Endometrial microvascular endothelial cells (primary cell): ENCODE results near the gene GRK3. TPM values are rescaled to one million over a fixed set of nuclear protein-coding genes. Genes with fewer than 3 reads are reported as not detected.
"Not testable (repeated sequence)": the region's sequence is repeated elsewhere in the genome, so short reads cannot be mapped to it uniquely, and the experiment has no call there.

ENCODE experiments used
- in situ Hi-C: cut with HindIII; loops from 2 replicates; pipeline ENCODE4 v1.10.0; 2017; ENCODE audit warnings: low sequenced_read_pairs, low pct_unique_long_range_greater_than_20kb; ENCODE audit errors: inconsistent ontology term
- total RNA-seq: library from RNA; depleted of rRNA; stranded (reverse); fragments of >200 nt; gene quantifications from one replicate; pipeline ENCODE4 v1.2.3, GENCODE V29; 2015; ENCODE audit errors: inconsistent ontology term

GRK3 gene
- 0.46 TPM for total RNA-seq

DNA sequence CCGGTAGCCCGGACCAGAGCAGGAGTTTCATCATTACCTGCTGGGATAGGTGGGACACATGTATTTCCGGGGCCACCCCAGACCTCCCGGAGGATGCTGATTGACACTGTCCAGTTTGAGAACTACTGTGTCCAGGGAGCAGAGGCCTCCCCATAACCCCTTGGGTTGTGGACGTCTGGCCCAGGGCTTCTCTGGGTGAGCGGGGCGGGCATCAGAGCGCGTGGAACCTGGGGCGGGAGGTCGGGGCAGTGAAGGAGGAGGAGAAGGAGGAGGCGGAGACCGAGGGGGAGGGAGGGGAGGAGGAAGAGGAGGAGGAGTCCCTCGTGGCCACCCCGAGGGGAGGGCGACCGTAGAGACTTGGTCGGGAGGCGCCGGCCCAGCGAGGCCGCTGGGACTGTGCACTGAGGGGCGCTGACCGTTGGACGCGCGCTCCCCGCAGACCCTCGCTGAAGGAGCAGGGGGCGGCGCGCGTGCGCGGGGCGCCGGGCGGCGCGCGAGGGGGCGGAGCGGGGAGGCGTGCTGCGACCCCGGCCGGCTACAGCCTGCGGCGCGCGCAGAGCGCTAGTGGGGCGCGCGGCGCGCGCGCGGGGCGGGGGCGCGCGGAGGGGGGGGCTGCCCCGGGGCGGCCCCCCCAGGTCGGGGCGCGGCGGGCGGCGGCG lies at the start of gene GRK3:
Gene GRK3, plus strand, starts transcription at position 356 of the 659 bp plus-strand sequence. CDS start 366 bp downstream, outside the sequence.
- in situ Hi-C loops = no loop called here

DNA sequence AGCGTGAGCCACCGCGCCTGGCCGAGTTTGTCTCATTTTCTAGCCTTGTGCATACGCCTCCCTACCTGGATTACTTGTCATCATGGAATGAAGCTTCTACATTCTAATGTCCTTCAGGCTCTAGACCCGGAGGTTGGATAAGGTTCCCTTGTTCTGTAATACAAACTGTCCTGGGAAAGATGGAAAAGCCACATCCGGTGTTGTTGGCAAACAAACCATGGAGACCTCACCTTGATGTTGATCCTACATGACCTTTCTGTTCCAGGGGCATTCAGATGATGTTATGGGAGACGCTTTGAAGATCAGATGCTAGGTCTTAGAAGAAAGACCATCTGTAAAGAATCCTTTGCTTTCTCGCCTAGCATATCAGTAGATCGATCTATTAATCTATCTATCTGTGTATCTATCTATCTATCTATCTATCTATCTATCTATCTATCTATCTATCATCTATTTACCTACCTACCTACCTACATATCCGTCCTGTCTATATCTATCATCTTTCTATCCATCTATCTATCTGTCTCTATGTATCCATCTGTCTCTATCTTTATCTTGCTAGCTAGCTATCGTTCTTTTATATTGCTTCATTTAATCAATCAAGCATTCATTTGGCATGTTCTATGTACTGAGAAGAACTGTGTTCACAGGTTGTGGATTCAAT lies 46.3 kb upstream of the GRK3 start:
- in situ Hi-C loops = no loop called here

DNA sequence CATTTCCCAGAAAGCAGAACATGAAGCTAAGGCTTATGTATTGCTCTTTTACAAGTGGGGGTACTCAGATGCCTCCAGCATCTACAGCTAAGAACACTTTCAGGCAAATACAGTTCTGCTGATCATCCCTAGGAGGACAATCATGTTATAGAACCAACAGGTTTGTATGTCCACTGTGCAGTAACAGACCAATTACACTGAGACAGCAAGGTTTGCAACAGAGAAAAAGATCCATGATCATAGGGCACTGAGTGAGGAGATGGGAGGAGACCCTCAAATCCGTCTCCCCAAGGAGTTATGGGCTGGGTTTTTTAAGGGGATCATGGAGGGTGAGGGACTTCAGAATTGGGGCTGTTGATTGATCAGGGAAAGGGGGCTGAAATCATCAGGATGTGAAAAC lies 39.1 kb upstream of the GRK3 start:
- in situ Hi-C loops = no loop called here

DNA sequence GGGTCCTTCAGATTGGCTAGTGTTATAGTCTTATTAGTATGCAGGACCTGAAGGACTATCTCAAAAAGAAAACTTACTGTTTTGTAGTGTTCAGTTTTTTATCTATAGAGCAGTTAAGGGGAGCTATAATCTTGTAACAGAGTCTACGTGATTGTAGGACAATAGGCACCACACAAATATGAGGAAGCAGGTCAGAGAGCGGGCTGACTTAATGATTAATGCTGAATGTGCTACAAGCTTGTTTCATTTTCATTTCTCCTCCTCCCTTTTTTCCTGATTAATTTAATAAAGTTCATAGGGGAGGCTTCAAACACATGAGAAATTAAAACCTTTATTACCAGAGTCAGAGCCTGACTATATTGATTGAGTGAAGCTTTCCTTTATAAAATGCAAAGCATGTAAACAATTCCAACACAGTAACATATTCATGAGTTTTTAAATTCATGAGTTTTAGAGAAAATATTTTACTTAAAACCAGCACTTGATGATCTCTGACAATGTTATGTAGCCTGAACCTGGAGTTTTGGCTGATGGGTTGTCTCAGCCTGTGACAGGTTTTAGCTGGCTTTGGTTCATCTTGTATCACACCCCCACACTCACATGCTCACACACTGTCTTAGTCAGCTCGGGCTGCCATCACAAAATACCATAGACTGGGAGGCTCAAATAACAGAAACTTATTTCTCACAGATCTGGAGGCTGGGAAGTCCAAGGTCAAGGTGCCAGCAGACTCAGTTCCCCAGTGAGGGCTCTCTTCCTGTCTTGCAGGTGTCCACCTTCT lies 38.5 kb upstream of the GRK3 start:
- in situ Hi-C loops = not testable (repeated sequence)

DNA sequence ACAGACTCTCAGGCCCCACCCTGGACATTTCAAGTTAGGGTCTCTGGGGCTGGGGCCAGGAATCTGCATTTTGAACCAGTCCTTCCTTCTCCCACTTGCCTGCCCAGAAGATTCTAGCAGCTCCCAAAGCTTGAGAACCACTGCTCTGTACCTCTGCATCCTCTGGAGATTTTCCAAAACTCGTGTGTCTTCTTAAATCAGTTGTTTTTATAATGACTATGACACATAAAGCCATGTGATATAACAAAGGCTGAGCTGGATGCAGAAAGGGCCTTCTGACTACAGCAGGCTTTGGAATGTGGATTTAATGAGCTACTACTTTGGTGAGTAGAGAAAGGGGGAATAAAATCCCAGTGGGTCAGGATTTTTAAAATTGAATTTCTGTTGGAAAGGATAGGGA lies 37.5 kb upstream of the GRK3 start:
- in situ Hi-C loops = not testable (repeated sequence)

DNA sequence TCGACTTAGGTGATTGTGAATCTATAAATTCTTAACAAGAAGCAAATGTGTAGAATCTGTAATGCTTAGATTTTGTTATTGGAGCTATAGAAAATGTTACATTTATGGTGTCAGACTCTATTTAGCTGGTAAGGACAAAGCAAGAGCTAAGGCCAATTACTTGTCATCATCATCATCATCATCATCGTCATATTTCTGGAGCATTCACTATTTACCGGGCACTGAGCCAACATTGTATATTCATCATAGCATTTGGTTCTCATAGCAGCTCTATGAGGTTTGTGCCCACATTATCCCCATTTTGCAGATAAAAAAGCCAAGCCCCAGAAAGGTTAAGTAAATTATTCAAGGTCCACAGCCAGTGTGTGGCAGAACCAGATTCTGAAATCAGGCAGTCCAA lies 36.4 kb upstream of the GRK3 start:
- in situ Hi-C loops = not testable (repeated sequence)

DNA sequence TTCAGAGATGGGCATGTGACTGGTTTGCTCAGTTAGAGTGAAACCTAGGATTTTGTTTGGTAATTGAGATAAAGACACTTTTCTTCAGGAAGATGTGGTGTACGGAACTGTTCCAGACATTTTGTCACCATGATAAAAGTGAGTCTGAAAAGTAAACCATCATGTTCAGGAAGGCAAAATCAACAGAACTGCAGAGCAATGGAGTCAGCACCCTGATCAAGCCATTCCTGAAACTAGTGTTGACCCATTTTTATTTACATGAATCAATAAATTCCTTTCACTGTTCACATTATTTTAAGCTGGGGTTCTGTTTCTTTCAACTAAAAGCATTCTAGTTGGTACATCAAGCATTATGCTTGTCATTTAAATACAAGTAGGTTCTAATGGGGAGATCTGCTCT lies 35.4 kb upstream of the GRK3 start:
- in situ Hi-C loops = not testable (repeated sequence)

DNA sequence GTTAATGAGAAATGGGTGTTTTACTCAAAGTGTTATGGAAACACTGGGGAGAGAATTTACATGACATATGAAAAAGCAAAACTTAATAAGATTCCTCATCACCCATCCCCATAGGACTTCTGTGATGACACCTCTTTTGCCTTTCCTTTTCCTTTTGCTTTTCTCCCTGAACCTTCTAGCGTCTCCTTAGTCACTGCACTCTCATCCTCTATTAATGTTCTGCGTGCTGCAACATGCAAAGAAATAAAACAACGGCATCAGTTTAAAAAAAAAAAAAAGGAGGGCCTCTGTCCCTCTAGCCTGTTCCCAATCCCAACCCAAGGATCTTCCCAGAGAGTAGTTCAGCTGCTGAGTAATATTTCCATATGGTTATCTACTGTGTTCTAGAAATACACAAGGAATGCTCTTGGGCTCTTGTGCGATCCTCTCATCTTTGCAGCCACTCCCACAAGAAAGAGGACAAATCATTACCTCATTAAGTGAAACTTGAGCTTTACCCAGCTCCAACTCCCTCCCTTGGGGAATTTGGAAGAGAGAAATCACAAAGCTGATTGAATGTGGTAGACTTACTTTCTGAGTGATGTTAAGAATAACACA lies 34.8 kb upstream of the GRK3 start:
- in situ Hi-C loops = not testable (repeated sequence)

DNA sequence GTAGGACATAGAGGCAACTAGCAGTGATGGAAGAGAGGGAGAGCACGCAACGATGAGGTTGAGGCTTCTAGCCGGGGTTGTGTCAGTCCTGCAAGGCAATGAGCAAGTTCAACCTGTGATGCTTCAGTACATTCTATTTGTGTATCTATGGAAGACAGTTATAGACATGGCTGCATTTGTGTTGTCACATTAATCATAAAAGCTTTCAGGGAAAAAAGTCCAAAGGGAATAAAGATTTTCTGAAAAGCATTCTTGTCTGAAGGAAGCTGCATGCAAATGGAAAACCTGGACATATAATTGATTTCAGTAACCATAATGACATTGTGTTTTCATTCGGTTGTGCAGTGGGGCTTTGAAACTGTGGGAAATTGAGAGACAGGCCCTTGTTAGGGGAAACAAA lies 32.8 kb upstream of the GRK3 start:
- in situ Hi-C loops = not testable (repeated sequence)

DNA sequence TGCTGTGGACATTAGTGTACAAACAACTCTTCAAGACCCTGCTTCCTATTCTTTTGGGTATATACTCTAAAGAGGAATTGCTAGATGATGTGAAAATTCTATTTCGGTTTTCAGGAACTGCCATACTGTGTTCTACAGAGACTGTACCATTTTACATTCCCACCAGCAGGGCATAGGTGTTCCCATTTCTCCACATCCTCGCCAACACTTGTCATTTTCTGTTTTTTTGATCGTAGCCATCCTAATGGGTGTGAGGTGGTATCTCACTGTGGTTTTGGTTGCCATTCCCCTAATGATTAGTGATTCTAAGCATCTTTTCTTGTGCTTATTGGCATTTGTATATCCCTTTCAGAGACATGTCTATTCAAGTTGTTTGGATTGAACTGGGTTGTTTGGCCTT lies 29.8 kb upstream of the GRK3 start:
- in situ Hi-C loops = no loop called here

DNA sequence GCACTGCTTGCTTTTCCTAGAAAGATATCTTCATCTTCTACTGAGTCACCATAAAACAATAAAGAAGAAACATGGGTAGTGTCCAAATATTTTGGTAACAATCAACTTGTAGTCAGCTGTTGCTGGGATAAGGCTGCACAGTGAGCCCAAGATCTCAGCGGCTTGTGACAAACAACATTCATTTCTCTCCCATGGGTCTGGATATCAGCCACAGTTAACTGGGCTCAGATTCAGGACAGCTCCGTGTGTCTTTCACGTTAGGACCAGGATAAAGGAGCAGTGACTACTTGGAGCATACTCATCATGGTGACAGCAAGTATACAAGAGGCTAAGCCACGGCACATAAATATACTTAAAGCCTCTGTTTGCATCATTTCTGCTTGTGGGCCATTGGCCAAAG lies 27.9 kb upstream of the GRK3 start:
- in situ Hi-C loops = no loop called here

DNA sequence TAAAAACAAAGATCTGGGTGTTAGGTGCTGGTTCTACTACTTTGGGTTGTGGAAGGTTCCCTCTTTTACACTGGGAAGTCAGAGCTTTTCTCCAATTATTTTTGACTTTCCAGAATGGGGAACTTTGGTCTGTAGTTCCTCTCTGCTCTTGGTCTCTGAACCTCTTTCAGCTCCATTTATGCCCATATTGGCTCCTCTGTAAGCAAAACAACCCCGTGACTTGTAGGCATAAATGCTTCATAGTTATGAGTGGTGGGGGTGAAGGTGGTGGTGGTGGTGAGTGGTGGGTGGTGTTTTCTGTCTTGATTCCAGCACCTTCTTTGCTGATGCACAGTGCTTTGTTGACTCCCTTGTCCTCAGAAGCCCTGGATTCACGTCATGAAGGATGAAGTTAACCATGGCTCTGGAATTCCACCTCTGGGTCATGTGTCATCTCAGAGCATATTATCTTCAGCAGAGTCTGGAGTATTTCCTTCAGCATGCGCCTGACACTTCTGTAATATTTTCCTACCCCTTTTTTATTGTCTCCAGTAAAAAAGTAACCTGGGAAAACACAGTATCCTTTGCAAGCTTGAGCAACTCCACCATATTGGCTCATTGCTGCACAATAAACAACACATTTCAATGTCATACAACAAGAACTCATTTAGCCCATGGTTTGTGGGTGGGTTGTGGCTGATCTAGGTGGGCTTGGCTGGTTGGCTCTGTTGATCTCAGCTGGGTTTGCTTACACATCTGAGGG lies 24.1 kb upstream of the GRK3 start:
- in situ Hi-C loops = no loop called here

DNA sequence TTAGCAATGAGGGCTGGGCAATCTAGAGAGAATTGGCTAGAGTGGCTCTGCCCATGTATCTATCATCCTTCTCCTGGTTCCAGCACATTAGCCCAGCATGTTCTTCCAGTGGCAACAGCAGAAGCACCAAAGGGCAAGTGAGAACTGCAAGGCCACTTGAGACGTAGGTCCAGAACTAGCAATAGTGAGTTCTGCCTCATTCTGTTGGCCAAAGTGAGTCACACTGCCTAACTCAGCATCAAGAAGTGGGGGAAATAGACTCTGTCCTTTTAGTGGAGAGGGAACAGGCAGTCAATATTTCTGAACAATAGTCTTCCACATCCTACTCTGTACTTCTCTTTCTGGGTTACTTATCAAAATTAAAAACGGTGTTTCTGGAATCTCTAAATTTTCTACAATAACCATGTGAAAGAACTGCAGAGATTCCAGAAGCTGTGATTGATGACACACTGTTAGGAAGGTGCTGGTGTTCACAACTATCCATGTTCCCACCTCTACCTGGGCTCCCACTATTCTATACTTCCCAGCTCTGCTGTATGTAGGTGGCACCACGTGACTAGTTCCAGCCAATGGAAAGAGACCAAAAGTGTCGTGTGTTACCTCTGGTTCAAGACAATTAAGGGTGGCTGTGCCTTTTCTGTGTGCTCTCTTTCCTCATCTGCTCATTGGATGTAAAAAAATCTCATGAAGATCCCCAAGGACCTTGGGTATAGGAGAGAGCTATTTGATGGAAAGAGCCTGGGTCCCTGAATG lies 23.4 kb upstream of the GRK3 start:
- in situ Hi-C loops = no loop called here

DNA sequence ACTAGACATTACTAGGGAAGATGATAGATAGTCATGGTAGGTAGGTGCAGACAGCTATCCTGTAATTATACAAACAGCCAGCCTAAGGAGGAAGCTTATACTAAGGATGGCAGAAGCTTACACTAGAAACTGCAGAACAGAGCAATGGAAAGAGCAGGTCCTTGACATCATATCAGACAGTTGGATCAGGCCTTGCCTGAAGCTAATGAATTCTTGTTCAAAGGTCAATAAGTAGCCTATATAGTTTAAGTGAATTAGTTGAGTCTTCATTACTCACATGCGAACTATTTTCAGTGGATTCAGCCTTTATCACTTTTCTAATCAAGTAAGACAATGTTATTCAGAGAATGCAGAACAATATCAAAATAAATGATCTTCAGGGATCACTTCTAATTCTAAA lies 22.3 kb upstream of the GRK3 start:
- in situ Hi-C loops = no loop called here

DNA sequence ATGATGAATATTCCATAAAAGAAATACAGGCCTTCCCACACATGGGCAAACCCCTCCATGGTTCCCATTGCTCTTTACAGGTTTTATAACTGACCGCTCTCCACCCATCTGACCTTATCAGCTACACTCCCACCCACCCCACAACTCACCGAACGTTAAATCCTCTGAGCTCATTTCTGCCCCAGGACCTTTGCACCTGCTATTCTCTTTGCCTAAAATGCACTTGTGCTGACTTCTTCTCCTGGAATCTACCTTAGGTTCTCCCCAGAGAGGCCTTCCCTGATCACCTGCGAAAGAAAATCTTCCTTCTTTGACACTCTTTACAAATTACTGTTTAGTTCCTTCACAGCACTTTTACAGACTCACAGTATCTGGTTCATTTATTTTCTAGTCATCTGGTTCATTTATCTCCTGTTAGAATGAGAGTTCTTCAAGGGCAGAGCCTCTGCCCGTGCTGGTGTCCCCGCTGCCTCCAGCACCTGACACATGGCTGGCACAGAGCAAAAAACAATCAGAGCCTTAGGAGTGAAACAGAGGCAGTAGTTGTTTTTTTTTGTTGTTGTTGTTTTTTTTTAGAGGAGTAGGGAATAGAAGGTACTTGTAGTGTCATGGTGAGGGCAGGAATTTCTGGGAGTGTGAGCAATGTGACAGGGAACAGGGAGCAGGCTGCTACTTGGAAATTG lies 21.6 kb upstream of the GRK3 start:
- in situ Hi-C loops = no loop called here

DNA sequence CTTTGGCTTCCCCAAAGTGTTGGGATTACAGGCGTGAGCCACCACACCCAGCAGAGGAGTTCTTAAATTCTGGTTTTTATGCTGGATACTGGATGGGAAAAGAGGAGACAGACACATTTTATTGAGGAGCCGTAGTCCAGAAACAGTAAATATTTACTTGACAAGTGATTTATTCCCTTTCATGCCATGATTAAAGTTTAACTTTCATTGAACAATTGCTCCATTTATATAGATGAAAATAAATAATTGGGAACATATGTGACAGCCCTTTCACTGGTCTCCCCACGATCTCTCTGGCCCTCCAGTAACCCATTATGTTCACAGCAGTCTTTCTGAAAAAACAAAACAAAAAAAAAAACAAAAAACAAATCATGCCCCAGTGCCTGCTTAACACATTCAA lies 19.3 kb upstream of the GRK3 start:
- in situ Hi-C loops = no loop called here

DNA sequence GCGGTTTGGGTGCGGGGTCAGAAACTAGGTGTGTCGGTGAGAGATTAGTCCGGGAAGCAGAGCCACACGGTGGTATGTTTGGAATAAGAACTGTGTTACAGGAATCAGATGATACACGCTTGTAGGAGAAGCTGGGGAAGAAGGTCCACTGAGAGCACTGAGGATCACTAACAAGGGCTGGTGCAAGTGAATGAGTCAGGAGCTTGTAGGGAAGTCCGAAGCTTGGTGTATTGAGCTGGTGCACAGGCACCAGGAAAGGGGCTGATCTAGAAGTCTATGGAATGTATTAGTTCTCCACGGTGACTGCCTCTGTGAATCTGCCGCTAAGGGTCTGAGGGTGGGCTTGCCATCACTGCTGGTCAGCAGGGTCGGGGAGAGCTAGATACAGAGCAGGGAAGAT lies 18.8 kb upstream of the GRK3 start:
- in situ Hi-C loops = no loop called here

DNA sequence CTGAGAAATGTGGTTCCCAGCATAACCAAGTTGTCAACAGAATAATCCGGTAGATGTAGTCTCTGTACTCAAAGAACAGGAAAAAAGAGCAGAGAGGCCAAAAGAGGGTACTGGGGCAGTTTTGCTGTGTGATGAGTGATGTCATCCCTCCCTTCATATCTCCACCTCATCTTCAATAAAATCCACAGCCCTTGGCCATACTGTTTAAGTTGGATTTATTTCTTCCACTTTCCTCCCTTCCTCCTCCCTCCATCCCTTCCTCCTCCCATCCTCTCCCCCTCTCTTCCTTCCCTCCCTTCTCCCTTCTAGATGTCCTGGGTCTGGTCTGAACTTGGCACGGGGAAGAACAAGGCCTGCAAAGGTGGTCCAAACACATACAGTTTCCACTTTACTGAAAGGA lies 18.2 kb upstream of the GRK3 start:
- in situ Hi-C loops = no loop called here
